ENCODE results near the gene CPNE8.

DNA sequence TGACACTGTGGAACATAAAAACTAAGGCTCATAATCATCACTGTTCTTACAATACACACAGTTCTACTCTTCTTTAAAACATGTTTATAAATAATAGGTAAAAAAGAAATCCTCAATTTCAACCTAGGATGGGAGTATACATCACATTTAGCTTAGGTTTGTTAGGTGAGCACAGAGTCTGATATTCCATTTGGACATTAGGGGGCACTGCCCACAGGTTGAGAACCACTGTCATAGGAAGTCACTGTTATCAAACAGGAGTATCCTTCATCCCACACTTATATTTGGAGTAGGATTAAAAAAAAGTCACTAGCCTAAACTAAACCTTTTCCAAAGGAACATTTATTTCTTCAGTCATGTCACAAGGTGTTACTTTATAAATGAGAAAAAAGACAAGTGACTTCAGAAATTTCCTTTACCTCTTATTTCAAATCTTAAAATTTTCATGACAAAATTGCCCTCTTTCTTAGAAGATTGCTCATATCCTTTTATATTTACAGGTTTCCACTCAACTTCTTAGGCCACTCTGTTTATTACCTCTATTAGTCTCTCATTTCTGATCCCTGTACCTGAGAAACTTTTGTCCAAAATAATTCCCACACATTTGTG, 240.6 kb downstream of the CPNE8 start:
- no peak for TF ChIP-seq CTCF (IDR thresholded peaks at IDR 0.05)
- TF ChIP-seq POLR2A (IDR thresholded peaks at IDR 0.05) = no peak

Data from ovary (tissue), 3 donors.